ENCODE data around the gene NUP93.

NUP93 gene

DNA sequence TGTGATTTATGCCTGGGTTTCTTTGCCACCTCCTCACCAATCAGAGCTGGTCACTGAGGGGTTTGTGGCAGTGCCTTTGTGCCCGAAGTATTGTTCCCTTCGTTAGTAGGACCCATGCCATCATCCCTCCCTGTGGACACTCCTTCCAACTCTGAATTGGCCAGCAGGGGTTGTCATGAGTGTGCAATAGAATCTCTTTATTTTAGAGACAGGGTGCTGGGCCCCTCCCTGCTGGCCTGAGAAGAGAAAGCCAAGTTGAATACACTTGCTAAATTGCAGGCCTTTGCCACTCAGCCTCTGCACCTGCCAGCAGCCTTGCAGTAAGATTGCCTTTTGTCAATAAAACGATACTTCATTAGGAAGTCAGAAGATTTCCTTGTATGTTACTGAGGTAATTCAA, 94.4 kb downstream of the NUP93 start:
- no peak overlapping the region for H3K9ac ChIP-seq (ENCODE audit: low read depth in 1 of 2, low read length in 2 of 2)
- H3K4me1 ChIP-seq (ENCODE audit: control insufficient read depth in 2 of 2, insufficient read depth in 2 of 2, low read length in 2 of 2): peaks cover 4 to 5% of the 10 kb centered on the region in 2 donors
- peak overlapping the region; percentile 14 to 25 for H3K27ac ChIP-seq (ENCODE audit: low read depth in 2 of 2, low read length in 2 of 2)
- H3K36me3 ChIP-seq (ENCODE audit: control insufficient read depth in 2 of 2, insufficient read depth in 2 of 2, low read length in 2 of 2): peaks cover 2 to 25% of the 10 kb centered on the region in 2 donors
- no peak overlapping the region for H3K4me3 ChIP-seq (ENCODE audit: low read length in 2 of 2)
- no peaks in the 10 kb centered on the region for H3K9me3 ChIP-seq (ENCODE audit: control insufficient read depth in 2 of 2, low read length in 2 of 2)
- no peaks in the 10 kb centered on the region for H3K27me3 ChIP-seq (ENCODE audit: control insufficient read depth in 2 of 2, insufficient read depth in 2 of 2, low read length in 2 of 2)

DNA sequence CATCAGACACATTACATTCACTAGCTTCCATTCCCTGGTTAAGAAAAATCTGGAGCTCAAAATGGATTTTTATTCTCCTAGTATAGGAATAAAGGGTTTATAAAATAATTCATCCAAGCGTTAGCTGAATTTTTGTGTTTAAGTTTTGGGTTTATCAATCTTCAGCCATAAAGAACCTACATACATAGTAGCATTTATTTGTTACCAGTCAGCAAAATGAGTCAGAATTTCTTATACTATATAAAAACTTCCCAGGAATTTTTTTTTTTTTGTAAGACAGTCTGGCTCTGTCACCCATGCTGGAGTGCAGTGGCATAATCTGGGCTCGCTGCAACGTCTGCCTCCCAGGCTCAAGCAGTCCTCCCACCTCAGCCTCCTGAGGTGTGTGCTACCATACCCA, 94.9 kb downstream of the NUP93 start:
- Histone ChIP-seq H3K9ac (ENCODE audit: low read depth in 1 of 2, low read length in 2 of 2) (no peak overlapping the region), H3K4me3 (ENCODE audit: low read length in 2 of 2) (no peak overlapping the region), H3K4me1 (ENCODE audit: control insufficient read depth in 2 of 2, insufficient read depth in 2 of 2, low read length in 2 of 2) (peaks cover 4 to 5% of the 10 kb centered on the region in 2 donors), H3K9me3 (ENCODE audit: control insufficient read depth in 2 of 2, low read length in 2 of 2) (no peaks in the 10 kb centered on the region), H3K27ac (ENCODE audit: low read depth in 2 of 2, low read length in 2 of 2) (no peak overlapping the region), H3K36me3 (ENCODE audit: control insufficient read depth in 2 of 2, insufficient read depth in 2 of 2, low read length in 2 of 2) (peaks cover 2 to 24% of the 10 kb centered on the region in 2 donors), H3K27me3 (ENCODE audit: control insufficient read depth in 2 of 2, insufficient read depth in 2 of 2, low read length in 2 of 2) (no peaks in the 10 kb centered on the region)

DNA sequence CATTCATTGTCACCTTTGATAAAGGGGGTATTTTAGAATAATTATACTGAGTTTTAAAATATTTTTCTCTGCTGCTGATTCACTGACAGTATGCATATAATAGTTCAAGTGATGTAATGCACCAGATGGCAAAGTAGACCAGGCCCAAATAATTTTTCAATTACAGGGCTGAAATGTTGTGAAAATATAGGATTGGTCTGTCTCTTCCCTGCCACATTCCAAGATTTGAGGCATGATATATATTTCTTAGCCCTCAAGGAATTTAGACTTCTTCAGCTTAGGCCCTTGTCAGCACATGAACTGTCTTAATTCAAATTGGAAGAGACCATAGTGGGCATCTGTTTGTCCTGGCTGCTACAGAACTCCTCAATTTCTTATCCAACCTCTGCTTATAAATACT, 95.9 kb downstream of the NUP93 start:
- Histone ChIP-seq H3K36me3 (ENCODE audit: control insufficient read depth in 2 of 2, insufficient read depth in 2 of 2, low read length in 2 of 2) (peaks cover 5 to 20% of the 10 kb centered on the region in 2 donors), H3K9me3 (ENCODE audit: control insufficient read depth in 2 of 2, low read length in 2 of 2) (no peaks in the 10 kb centered on the region), H3K4me3 (ENCODE audit: low read length in 2 of 2) (no peak overlapping the region), H3K27me3 (ENCODE audit: control insufficient read depth in 2 of 2, insufficient read depth in 2 of 2, low read length in 2 of 2) (no peaks in the 10 kb centered on the region), H3K27ac (ENCODE audit: low read depth in 2 of 2, low read length in 2 of 2) (no peak overlapping the region), H3K4me1 (ENCODE audit: control insufficient read depth in 2 of 2, insufficient read depth in 2 of 2, low read length in 2 of 2) (peaks cover 4 to 5% of the 10 kb centered on the region in 2 donors), H3K9ac (ENCODE audit: low read depth in 1 of 2, low read length in 2 of 2) (no peak overlapping the region)

DNA sequence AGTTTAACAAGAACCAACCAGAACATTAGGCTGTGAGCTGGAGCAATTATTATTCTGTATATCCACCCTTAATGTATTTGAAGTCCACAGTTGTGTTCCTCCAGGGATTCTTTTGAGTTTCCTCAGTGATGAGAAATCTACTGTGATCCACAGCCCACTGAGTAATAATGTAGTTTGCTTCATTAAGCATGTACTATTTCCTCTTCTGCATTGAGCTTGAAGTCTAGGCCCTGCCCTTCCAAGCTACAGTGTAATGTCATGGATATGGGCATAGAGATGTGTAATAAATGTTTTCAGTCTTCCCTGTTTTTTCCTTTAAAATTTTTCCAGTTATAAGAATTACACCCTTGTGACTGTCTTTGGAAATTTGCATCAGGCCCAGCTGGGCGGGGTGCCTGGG, 98.7 kb downstream of the NUP93 start:
- Histone ChIP-seq H3K27ac (ENCODE audit: low read depth in 2 of 2, low read length in 2 of 2) (no peak overlapping the region), H3K9ac (ENCODE audit: low read depth in 1 of 2, low read length in 2 of 2) (no peak overlapping the region), H3K9me3 (ENCODE audit: control insufficient read depth in 2 of 2, low read length in 2 of 2) (no peaks in the 10 kb centered on the region), H3K4me3 (ENCODE audit: low read length in 2 of 2) (no peak overlapping the region), H3K4me1 (ENCODE audit: control insufficient read depth in 2 of 2, insufficient read depth in 2 of 2, low read length in 2 of 2) (peaks cover 0 to 4% of the 10 kb centered on the region in 2 donors), H3K27me3 (ENCODE audit: control insufficient read depth in 2 of 2, insufficient read depth in 2 of 2, low read length in 2 of 2) (no peaks in the 10 kb centered on the region), H3K36me3 (ENCODE audit: control insufficient read depth in 2 of 2, insufficient read depth in 2 of 2, low read length in 2 of 2) (peaks cover 21 to 35% of the 10 kb centered on the region in 2 donors)

DNA sequence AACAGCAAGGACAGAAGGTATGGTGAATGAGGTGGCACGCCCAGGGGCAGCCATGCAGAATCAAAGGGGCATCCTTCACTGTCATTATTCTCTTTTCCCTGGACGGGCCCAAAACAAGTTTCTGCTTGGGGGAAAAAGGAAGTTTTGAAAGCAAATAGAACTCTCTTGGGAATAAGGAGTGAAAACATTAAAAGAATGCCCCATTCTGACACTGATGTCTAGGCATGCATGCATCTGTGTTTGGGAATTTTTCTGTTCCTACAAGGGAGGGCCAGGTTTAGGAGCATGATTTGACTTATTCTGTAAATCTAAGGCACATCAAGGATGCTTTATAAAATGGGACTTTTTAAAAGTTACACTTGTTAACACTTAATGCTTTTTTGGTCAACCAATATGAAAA, 100.7 kb downstream of the NUP93 start:
- no peak overlapping the region for H3K27ac ChIP-seq (ENCODE audit: low read depth in 2 of 2, low read length in 2 of 2)
- H3K9ac ChIP-seq (ENCODE audit: low read depth in 1 of 2, low read length in 2 of 2): no peak overlapping the region
- H3K4me1 ChIP-seq (ENCODE audit: control insufficient read depth in 2 of 2, insufficient read depth in 2 of 2, low read length in 2 of 2): no peaks in the 10 kb centered on the region
- peaks cover 37 to 50% of the 10 kb centered on the region in 2 donors for H3K36me3 ChIP-seq (ENCODE audit: control insufficient read depth in 2 of 2, insufficient read depth in 2 of 2, low read length in 2 of 2)
- H3K4me3 ChIP-seq (ENCODE audit: low read length in 2 of 2): no peak overlapping the region
- no peaks in the 10 kb centered on the region for H3K9me3 ChIP-seq (ENCODE audit: control insufficient read depth in 2 of 2, low read length in 2 of 2)
- H3K27me3 ChIP-seq (ENCODE audit: control insufficient read depth in 2 of 2, insufficient read depth in 2 of 2, low read length in 2 of 2): no peaks in the 10 kb centered on the region

DNA sequence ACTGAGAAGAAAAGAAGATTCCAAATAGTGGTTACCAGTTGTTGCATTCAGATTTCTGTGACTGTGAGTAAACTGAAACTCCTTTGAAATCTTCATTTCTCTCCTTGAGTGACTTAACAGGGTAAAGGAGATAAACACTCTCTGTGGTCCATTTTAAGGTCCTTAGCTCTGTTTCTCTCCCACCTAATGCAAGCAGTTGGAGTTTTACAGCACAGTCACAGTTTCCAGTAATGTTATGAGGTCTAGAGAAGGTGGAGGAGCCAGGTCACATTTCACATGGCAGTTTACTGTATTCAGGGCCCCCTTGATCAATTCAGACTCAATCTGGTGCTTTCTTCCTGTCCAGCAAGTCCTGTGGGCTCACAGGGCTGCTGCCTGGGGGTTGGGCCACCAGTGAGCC, 102.8 kb downstream of the NUP93 start:
- Histone ChIP-seq H3K9me3 (ENCODE audit: control insufficient read depth in 2 of 2, low read length in 2 of 2) (no peaks in the 10 kb centered on the region), H3K9ac (ENCODE audit: low read depth in 1 of 2, low read length in 2 of 2) (no peak overlapping the region), H3K27me3 (ENCODE audit: control insufficient read depth in 2 of 2, insufficient read depth in 2 of 2, low read length in 2 of 2) (no peaks in the 10 kb centered on the region), H3K36me3 (ENCODE audit: control insufficient read depth in 2 of 2, insufficient read depth in 2 of 2, low read length in 2 of 2) (peaks cover 48 to 59% of the 10 kb centered on the region in 2 donors), H3K27ac (ENCODE audit: low read depth in 2 of 2, low read length in 2 of 2) (no peak overlapping the region), H3K4me1 (ENCODE audit: control insufficient read depth in 2 of 2, insufficient read depth in 2 of 2, low read length in 2 of 2) (no peaks in the 10 kb centered on the region), H3K4me3 (ENCODE audit: low read length in 2 of 2) (no peak overlapping the region)

DNA sequence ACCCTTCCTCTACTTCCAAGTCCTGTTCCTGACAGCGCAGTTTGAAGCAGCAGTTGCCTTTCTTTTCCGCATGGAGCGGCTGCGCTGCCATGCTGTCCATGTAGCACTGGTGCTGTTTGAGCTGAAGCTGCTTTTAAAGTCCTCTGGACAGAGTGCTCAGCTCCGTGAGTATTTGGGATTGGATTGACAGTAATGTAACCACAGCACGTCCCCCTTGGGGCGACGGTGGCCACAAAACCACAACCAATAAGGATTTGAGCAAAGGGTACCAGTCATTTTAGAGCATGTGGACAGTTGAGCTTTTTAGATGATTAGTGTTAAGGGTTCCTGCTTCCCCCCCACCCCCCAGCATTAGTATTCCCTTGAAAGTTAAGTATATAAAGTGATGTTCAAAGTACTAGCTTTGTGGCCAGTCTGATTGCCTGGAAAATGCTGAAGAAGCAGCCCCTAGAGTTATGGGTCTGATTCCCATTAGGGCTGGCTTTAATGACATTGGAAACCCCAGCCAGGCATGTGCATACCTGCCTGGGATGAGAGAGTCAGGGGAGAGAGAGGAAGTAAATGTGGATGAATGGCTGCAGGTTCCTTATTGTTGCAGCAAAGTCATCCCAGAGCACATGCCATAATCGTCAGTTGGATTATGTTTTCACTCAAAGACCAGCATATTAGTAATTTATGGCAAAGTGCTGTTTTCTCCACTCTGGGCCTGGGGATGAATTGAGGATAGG, 103.5 kb downstream of the NUP93 start:
- Histone ChIP-seq H3K36me3 (ENCODE audit: control insufficient read depth in 2 of 2, insufficient read depth in 2 of 2, low read length in 2 of 2) (peaks cover 53 to 65% of the 10 kb centered on the region in 2 donors), H3K27me3 (ENCODE audit: control insufficient read depth in 2 of 2, insufficient read depth in 2 of 2, low read length in 2 of 2) (no peaks in the 10 kb centered on the region), H3K9ac (ENCODE audit: low read depth in 1 of 2, low read length in 2 of 2) (no peak overlapping the region), H3K9me3 (ENCODE audit: control insufficient read depth in 2 of 2, low read length in 2 of 2) (no peaks in the 10 kb centered on the region), H3K27ac (ENCODE audit: low read depth in 2 of 2, low read length in 2 of 2) (no peak overlapping the region), H3K4me3 (ENCODE audit: low read length in 2 of 2) (no peak overlapping the region), H3K4me1 (ENCODE audit: control insufficient read depth in 2 of 2, insufficient read depth in 2 of 2, low read length in 2 of 2) (no peaks in the 10 kb centered on the region)

DNA sequence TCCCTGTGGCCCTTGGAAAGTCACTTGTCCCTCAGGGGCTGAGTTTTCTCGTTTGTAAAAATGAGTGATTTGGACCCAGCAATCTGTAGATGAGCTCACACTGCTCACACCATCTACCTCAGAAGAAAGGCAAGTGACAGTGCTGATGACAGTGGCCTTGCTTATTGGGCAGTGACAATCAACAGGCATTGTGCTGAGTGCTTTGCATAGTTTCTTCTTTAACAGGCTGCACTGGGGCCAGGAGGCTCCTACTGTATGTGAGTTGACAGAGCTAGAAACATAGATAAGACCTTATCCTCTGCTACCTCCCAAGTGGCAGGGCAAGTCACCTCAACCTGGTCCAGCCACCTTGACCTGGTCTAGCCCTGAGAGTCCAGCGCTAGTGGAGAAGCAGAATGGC, 105.4 kb downstream of the NUP93 start:
- H3K4me3 ChIP-seq (ENCODE audit: low read length in 2 of 2): no peak overlapping the region
- no peaks in the 10 kb centered on the region for H3K27me3 ChIP-seq (ENCODE audit: control insufficient read depth in 2 of 2, insufficient read depth in 2 of 2, low read length in 2 of 2)
- peaks cover 53 to 62% of the 10 kb centered on the region in 2 donors for H3K36me3 ChIP-seq (ENCODE audit: control insufficient read depth in 2 of 2, insufficient read depth in 2 of 2, low read length in 2 of 2)
- H3K9me3 ChIP-seq (ENCODE audit: control insufficient read depth in 2 of 2, low read length in 2 of 2): no peaks in the 10 kb centered on the region
- H3K27ac ChIP-seq (ENCODE audit: low read depth in 2 of 2, low read length in 2 of 2): no peak overlapping the region
- no peak overlapping the region for H3K9ac ChIP-seq (ENCODE audit: low read depth in 1 of 2, low read length in 2 of 2)
- H3K4me1 ChIP-seq (ENCODE audit: control insufficient read depth in 2 of 2, insufficient read depth in 2 of 2, low read length in 2 of 2): no peaks in the 10 kb centered on the region

DNA sequence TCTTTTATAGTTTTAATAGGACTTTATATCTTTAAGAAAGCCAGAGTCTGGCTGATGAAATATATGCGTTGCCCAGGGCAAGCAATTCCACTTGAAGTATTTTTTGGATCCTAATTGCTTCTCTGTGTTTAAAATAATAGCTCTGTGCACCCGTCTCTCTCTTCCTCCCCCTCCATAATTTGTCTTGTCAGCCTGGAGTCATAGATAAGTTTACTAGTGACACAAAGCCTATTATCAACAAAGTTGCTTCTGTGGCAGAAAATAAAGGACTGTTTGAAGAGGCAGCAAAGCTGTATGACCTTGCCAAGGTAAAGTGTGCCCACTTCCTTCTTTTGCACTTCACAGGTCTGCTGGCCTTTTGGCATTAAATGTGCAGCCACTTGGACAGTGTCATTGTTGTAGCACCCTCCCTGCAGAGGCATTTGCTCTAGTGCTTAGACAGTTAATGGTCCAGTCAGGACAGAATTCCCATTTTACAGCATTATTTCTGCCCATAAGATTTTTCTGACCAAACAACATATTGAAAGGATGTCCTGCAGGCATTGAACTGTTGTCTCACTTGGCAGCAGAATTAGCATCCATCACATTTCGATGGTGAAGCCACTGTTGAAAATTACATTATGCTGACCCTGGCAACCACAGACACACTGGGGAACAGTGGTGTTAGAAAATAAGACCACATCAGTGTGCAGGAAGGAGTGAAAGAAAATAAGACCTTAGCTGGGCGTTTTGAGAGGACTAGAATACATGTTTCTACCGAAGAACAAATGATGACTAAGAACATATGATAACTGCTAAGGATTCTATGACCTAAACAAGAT, 106.7 kb downstream of the NUP93 start:
- Histone ChIP-seq H3K36me3 (ENCODE audit: control insufficient read depth in 2 of 2, insufficient read depth in 2 of 2, low read length in 2 of 2) (peaks cover 48 to 60% of the 10 kb centered on the region in 2 donors), H3K27me3 (ENCODE audit: control insufficient read depth in 2 of 2, insufficient read depth in 2 of 2, low read length in 2 of 2) (no peaks in the 10 kb centered on the region), H3K27ac (ENCODE audit: low read depth in 2 of 2, low read length in 2 of 2) (no peak overlapping the region)

DNA sequence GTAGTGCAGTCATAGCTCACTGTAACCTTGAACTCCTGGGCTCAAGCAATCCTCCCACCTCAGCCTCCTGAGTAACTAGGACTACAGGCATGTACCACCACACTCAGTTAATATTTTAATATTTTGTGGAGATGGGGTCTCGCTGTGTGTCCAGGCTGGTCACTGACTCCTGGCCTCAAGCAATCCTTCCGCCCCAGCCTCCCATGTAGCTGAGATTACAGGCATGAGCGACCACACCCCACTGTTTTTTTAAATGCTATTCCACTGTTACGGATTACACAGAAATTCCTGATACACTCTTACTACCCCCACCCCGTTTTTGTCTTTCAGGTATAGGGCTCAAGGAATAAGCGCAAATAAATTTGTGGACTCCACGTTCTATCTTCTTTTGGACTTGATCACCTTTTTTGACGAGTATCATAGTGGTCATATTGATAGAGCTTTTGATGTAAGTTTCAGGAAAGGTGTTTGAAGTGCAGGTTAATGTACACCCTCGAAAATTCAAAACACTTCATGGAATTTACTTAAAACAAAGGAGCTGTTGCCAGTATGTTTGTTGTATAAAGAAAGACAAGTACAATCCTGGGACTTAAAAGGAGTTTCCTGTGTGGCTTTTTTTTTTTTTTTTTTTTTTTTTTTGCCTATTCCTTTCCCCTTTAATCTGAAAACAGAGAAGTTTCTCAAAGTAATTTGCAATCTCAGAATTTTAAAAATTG, 108.9 kb downstream of the NUP93 start:
- H3K9me3 ChIP-seq (ENCODE audit: control insufficient read depth in 2 of 2, low read length in 2 of 2): no peaks in the 10 kb centered on the region
- H3K9ac ChIP-seq (ENCODE audit: low read depth in 1 of 2, low read length in 2 of 2): no peak overlapping the region
- no peaks in the 10 kb centered on the region for H3K27me3 ChIP-seq (ENCODE audit: control insufficient read depth in 2 of 2, insufficient read depth in 2 of 2, low read length in 2 of 2)
- no peak overlapping the region for H3K4me3 ChIP-seq (ENCODE audit: low read length in 2 of 2)
- peaks cover 46 to 58% of the 10 kb centered on the region in 2 donors for H3K36me3 ChIP-seq (ENCODE audit: control insufficient read depth in 2 of 2, insufficient read depth in 2 of 2, low read length in 2 of 2)
- H3K4me1 ChIP-seq (ENCODE audit: control insufficient read depth in 2 of 2, insufficient read depth in 2 of 2, low read length in 2 of 2): no peaks in the 10 kb centered on the region
- H3K27ac ChIP-seq (ENCODE audit: low read depth in 2 of 2, low read length in 2 of 2): no peak overlapping the region

More for the DNA sequence above, 106.7 kb downstream of the NUP93 start:
- H3K9me3 ChIP-seq (ENCODE audit: control insufficient read depth in 2 of 2, low read length in 2 of 2): no peaks in the 10 kb centered on the region
- no peaks in the 10 kb centered on the region for H3K4me1 ChIP-seq (ENCODE audit: control insufficient read depth in 2 of 2, insufficient read depth in 2 of 2, low read length in 2 of 2)
- no peak overlapping the region for H3K4me3 ChIP-seq (ENCODE audit: low read length in 2 of 2)
- H3K9ac ChIP-seq (ENCODE audit: low read depth in 1 of 2, low read length in 2 of 2): no peak overlapping the region

Data from mucosa of rectum (tissue), 2 donors.